Colonic mucosa (tissue), 4 donors: Measurements from ENCODE around the gene TRAPPC11. TPM values are rescaled to one million over a fixed set of nuclear protein-coding genes. Genes with fewer than 3 reads are reported as not detected.

Source experiments
- DNase-seq: peaks from one replicate; pipeline ENCODE4 v3.0.0-alpha.2; 2020
- H3K27ac ChIP-seq: fragments of 200-600 bp; one replicate; pipeline ENCODE4 v1.8.0; 2021
- H3K27me3 ChIP-seq: fragments of 200-600 bp; one replicate; pipeline ENCODE4 v1.8.0; 2021
- H3K36me3 ChIP-seq: fragments of 200-600 bp; one replicate; pipeline ENCODE4 v1.8.0; 2021
- H3K4me1 ChIP-seq: fragments of 200-600 bp; one replicate; pipeline ENCODE4 v1.8.0; 2021; ENCODE audit warnings: mild to moderate bottlenecking
- H3K4me3 ChIP-seq: fragments of 200-600 bp; one replicate; pipeline ENCODE4 v1.8.0; 2021
- H3K9ac ChIP-seq, 2 donors: one replicate each; pipeline ENCODE4 v1.7.0; 2013; ENCODE audit warnings: control low read depth in 2 of 2, low read depth in 2 of 2, low read length in 2 of 2
- H3K9me3 ChIP-seq: fragments of 200-600 bp; one replicate; pipeline ENCODE4 v1.8.0; 2021
- intact Hi-C: fragments of 100-400 bp; cut with DNase I; formaldehyde crosslinking; loops from one replicate; pipeline ENCODE4 v1.14.1; 2022
- total RNA-seq, 2 donors: library from RNA; stranded (reverse); fragmentation: NEBNext Ultra II Directional in 1 of 2; extraction: Animal tissue kit (Norgen Biotek cat#: 25700) in 1 of 2; gene quantifications; one replicate each; pipeline ENCODE4 v1.2.1, GENCODE V29; 2021
- TF ChIP-seq, protein P1 (sequence below): fragments of 200-600 bp; IDR thresholded peaks from one replicate; pipeline ENCODE4 v1.8.0; 2022; ENCODE audit warnings: antibody characterized with exemption, mild to moderate bottlenecking
- donor health status: healthy.
- donor health status: DM: no; HTN: no; CAD: no.
- donor health status: DM: no; HTN: no; CAD: no.

Gene TRAPPC11
- total RNA-seq, 2 donors from 2014 or later = 25.2 to 29.2 TPM

DNA sequence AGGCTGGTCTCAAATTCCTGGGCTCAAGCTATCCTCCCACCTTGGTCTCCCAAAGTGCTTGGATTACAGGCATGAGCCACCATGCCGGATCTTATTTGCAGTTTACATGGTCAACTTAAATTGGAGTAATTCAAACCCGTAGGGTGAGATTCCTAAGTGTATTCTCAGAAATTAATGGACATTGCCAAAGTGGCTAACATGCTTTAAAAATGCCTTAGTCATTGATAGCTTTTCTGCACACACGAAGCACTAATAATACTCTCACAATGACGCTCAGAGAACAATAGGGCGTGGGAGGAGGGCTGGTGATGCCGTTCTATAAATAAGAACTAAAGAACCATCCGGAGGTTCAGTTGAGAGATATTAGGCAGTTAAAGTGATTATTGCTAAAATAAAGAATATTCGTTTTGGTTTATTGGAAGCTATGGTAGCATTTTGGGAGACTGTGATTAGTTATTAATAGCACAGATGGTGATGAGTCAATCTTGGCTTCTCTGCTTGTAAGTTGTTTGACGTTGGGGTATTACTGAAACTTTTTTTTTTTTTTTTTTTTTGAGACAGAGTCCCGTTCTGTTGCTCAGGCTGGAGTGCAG is 79.1 kb downstream of the TRAPPC11 start:
- TF ChIP-seq, protein P1, sequence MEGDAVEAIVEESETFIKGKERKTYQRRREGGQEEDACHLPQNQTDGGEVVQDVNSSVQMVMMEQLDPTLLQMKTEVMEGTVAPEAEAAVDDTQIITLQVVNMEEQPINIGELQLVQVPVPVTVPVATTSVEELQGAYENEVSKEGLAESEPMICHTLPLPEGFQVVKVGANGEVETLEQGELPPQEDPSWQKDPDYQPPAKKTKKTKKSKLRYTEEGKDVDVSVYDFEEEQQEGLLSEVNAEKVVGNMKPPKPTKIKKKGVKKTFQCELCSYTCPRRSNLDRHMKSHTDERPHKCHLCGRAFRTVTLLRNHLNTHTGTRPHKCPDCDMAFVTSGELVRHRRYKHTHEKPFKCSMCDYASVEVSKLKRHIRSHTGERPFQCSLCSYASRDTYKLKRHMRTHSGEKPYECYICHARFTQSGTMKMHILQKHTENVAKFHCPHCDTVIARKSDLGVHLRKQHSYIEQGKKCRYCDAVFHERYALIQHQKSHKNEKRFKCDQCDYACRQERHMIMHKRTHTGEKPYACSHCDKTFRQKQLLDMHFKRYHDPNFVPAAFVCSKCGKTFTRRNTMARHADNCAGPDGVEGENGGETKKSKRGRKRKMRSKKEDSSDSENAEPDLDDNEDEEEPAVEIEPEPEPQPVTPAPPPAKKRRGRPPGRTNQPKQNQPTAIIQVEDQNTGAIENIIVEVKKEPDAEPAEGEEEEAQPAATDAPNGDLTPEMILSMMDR = no peak
- Histone ChIP-seq H3K4me3 (no peak overlapping the region), H3K4me1 (no peaks in the 10 kb centered on the region), H3K27ac (no peak overlapping the region), H3K9me3 (no peaks in the 10 kb centered on the region), H3K36me3 (no peaks in the 10 kb centered on the region), H3K27me3 (no peaks in the 10 kb centered on the region), H3K9ac (no peak overlapping the region)
- no peak for DNase-seq
- intact Hi-C loops = no loop called here

DNA sequence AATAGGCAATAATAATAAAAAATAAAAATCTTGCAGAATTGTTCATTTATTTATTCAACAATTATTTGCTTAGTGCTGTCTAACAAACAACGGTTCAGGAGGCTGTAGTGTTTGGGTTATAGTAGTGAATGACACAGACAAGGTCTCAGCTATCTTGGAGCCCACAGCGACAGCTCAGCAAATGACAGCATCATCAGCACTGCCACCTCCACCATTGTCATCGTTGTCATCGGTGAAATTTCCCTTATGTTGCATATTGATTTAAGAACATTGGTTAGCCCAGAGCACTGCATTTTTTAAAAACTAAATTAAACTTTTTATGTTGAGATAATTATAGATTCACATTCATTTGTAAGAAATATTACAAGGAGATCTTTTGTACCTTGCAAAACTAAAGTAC is 79.9 kb downstream of the TRAPPC11 start:
- Histone ChIP-seq H3K9me3 (no peaks in the 10 kb centered on the region), H3K27ac (no peak overlapping the region), H3K4me3 (no peak overlapping the region), H3K4me1 (no peaks in the 10 kb centered on the region), H3K9ac (no peak overlapping the region), H3K27me3 (no peaks in the 10 kb centered on the region), H3K36me3 (no peaks in the 10 kb centered on the region)
- TF ChIP-seq, protein P1 = no peak
- intact Hi-C loops = no loop called here
- DNase-seq = no peak

DNA sequence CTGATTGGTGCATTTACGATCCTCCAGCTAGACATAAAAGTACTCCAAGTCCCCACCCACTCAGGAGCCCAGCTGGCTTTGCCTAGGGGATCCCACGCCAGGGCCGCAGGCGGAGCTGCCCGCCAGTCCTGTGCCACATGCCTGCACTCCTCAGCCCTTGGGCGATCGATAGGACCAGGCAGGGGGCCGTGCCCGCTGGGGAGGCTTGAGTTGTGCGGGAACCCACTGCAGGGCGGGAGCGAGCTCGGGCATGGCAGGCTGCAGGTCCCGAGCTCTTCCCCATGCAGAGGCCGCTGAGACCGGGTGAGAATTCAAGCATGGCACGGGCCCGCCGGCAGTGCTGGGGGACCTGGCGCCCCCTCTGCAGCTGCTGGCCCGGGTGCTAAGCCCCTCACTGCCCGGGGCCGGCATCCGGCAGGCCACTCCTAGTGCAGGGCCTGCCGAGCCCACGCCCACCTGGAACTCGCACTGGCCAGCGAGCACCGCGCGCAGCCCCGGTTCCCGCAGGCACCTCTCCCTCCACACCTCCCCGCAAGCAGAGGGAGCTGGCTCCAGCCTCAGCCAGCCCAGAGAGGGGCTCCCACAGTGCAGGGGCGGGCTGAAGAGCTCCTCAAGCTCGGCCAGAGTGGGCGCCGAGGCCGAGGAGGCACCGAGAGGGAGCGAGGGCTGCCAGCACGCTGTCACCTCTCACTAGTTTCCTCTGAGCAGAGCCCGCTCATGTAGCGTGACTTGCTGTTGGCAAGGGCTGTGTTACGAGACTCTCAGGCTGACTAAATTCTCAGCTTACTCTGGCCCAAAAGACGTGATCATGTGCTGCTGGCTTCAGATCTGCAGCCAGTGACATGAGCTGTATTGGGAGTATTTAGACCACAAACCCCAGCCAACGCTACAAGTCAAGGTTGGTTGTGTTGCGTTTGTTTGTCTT is 87.5 kb downstream of the TRAPPC11 start:
- intact Hi-C loops = no loop called here
- DNase-seq = no peak

DNA sequence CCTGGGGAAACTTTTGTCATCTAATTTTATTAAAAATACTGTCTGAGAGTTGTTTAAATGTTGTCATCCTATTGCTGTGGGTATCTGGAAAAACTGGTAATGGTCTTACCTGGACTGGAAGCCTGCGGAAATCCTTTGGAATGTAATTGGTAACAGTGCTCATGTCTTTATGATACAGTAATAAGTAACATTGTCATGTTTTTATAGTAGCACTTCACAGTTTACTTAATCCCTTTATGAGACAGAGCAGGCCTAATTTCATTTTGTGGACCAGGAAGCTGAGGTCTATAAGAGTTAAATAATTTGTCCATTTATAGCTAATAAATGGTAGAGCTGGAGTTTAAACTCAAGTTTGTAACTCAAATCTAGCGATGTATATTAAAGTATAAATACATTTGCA is 88.3 kb downstream of the TRAPPC11 start:
- H3K4me1 ChIP-seq = peaks cover 5% of the 10 kb centered on the region
- no peak overlapping the region for H3K27ac ChIP-seq
- H3K9me3 ChIP-seq = no peaks in the 10 kb centered on the region
- no peaks in the 10 kb centered on the region for H3K27me3 ChIP-seq
- no peaks in the 10 kb centered on the region for H3K36me3 ChIP-seq
- TF ChIP-seq, protein P1 = no peak
- no peak overlapping the region for H3K4me3 ChIP-seq
- H3K9ac ChIP-seq = no peak overlapping the region
- DNase-seq = no peak
- intact Hi-C loops = no loop called here

More for the DNA sequence above, 87.5 kb downstream of the TRAPPC11 start:
- H3K9me3 ChIP-seq = no peaks in the 10 kb centered on the region
- no peak overlapping the region for H3K9ac ChIP-seq
- H3K4me1 ChIP-seq = peaks cover 5% of the 10 kb centered on the region
- TF ChIP-seq, protein P1 = no peak
- no peaks in the 10 kb centered on the region for H3K36me3 ChIP-seq
- no peak overlapping the region for H3K4me3 ChIP-seq
- no peaks in the 10 kb centered on the region for H3K27me3 ChIP-seq
- H3K27ac ChIP-seq = no peak overlapping the region

DNA sequence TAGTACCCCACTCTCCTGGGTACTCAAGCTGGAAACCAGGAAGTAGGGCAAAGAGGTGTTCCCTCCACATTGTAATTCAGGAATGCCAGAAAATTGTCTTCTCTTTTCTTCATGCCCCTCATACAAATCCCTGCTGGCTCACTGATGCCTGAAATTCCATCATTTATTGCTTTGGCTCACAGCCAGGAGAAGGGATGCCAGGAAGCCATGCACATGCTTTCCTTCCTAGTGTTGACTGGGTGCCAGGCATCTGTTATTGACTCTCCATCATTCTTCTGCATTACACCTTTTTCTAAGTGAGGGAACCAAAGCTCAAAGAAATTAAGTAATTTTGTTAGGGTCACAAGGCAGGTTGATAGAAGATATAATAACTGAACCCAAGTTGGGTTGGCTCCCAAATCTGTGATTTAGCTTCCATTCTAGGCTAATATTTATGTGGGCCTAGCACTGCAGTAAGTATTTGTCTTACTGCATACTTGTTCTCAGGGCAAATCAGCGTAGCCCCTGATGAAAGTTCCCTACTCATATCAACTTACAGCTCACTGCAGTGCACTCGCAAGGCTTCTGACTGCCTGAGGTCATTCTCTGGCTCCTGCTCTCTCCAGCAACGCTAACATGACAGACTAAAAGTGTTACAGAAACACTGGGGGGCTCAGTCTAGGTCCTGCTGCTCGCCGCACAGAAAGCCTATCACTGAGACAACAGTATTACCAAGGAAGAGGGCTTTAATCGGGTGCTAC is 89.0 kb downstream of the TRAPPC11 start:
- TF ChIP-seq, protein P1 = no peak
- no peaks in the 10 kb centered on the region for H3K36me3 ChIP-seq
- peak; percentile 45 for DNase-seq
- H3K27ac ChIP-seq = no peak overlapping the region
- H3K4me3 ChIP-seq = no peak overlapping the region
- intact Hi-C loops = no loop called here
- H3K9ac ChIP-seq = no peak overlapping the region
- H3K27me3 ChIP-seq = no peaks in the 10 kb centered on the region
- H3K9me3 ChIP-seq = no peaks in the 10 kb centered on the region
- H3K4me1 ChIP-seq = peaks cover 5% of the 10 kb centered on the region
